HG02884 (cell line): ENCODE measurements around the gene TMPRSS6.

Source experiments
- ATAC-seq: cut with Tn5 transposase; IDR thresholded peaks from one replicate; pipeline ENCODE4 v1.9.1; 2021; ENCODE audit warnings: mild to moderate bottlenecking, moderate library complexity; ENCODE audit not compliant: unreplicated experiment

Gene TMPRSS6

GRCh38 chr22:37069719-37070118, 39.8 kb downstream of the TMPRSS6 start:
- no peak for ATAC-seq

DNA sequence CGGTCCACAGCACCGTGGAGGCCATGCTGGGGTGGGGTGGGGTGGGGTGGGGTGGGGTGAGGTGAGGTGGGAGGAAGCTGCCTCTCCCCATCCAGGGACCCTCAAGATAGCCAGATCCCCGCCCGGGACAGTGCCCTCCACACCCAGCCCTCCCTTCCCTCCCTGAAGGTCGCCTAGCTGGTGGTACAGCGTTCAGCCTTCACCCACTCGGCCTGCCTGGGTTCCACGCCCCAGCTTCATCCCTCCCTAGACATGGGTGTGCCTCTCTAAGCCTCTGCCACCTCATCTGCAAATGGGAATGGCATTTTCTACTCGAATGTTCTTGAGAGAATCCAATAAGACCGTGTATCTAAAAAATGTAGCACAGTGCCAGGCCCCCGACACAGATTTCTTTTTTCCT, 40.2 kb downstream of the TMPRSS6 start:
- ATAC-seq, result no peak

DNA sequence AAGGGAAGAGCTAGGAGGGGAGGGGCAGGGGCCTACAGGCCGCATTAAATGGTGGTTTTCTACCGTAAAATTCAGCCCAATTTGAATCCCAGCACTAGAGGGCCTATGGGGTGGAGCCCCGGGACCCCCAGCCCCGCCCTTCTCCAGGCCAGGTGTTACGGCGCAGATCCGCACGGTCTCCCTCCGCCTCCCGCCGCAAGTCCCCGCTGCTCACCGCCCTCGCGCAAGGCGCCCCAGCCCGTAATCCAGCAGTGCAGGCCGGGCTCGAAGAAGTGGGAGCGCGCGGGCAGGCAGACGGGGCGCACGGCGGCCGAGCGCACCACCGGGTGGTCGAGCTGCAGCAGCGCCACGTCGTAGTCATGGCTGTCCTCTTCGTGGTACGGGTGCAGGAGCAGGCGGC, 40.7 kb downstream of the TMPRSS6 start:
- no peak for ATAC-seq

- ATAC-seq, result no peak
Observed at GRCh38 chr22:37067428-37067827, 42.1 kb downstream of the TMPRSS6 start.

DNA sequence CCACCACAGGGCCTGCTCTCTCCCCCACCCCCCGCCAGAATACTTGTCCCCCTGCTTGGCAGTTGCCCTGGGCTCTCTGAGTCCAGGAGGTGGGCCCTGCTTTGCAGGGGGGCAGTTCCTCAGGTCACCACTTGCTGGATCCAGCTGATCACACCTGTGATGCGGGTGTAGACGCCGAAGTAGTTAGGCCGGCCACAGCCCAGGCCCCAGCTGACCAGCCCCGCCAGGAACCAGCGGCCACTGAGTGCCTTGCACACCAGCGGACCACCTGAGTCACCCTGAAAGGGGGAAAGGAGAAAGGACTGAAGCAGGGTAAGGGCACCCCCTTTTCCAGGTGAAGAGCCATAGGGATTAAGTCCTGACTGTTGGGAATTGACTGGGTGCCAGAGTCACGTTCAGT, 43.6 kb downstream of the TMPRSS6 start:
- no peak for ATAC-seq

GRCh38 chr22:37065180-37065579, 44.3 kb downstream of the TMPRSS6 start:
- no peak for ATAC-seq

DNA sequence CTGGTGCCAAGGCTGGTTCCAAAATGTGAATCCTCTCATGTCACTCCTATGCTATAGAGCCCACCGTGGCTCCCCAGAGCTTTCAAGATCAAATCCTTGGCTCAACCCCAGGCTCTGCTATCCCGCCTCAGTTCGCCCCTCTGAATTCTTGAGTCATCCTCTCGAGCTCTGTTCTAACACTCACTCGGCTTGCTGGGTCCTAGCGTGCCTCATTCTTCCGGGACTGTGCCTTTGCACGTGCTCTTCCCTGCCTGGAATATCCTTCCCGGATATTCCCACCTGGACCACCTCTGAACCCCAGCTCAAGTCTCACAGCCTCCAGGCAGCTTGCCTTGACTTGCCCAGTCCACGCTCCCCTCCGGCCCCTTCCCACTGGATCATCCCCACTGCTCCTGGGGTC, 45.0 kb downstream of the TMPRSS6 start:
- ATAC-seq, result no peak

DNA sequence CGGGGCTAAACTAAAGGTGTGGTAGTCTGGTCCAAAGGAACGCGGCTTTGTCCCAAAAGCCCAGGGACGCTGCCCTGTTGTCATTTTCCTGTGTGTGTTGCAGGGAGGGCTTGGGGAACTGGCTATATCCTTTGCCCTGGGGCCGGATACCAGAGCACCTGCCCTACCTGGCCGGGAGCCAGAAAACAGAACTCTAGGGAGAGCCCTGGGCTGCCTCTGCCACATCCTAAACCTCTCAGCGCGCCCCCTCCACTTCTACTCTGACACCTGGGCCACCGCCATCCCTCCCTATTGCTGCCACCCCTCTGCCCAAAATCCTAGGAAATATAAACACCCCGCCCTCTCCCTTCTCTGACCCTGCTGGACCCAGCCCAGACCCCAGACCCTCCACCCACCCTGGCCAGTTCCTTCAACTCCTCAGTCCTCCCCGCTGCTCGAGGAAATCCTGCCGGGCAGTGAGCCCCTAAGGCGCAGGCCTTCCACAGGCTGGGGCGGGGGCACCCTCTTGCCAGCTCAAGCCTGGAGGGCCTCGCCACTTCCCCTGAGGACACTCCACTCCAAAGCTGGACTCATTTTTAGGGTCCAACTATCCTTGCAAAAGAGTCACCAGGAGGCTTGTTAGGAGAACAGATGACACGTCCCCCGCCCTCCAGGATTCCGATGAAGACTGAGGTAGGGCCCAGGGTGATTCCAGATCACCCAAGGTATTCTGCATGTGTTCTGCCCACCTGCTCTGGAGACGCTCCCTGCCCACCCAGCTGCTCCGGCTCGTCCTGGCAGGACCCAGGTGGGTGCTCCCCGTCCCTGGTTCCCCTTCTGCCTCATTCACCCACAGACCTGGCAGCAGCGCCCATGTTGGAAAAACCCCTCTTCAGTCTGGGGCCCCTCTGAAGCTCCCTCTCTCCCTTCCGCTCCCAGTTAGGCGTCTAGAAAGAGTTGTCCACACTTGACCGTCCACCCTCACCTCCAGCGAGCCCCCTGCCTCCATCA, 45.8 kb downstream of the TMPRSS6 start:
- no peak for ATAC-seq

DNA sequence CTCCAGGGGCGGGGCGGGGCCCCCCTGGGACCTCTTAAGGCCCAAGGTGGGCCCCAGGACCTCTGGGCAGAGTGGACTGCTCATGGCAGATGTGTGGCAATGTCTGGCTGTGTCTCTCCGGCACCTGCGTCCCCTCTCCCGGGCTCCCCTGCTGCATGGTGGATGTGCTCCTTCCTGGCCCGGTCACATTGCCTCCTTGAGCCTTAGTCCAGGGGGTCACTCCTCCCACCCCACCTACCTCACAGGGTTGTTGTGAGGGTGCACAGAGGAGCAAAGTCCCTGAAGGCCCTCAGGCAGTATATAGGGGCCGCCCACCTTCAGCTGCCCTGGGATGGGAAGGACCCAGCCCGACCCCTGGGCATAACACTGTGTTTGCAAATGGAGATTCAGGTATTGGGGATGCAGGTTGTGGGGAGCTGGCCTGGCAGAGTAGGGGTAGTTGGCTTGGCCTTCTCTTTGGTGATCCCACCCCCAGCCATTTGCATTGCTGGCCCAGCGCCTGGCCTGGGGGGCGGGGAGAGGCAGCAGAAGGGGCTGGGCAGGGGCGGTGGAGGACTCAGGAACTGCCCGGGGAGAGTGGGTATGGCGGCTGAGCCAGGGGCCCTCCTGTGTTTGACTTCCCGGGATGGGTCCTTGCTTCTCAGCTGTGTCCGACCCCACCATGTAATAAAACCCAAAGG, 46.7 kb downstream of the TMPRSS6 start:
- ATAC-seq, result no peak

GRCh38 chr22:37062376-37062675, 47.2 kb downstream of the TMPRSS6 start:
- ATAC-seq, result no peak

DNA sequence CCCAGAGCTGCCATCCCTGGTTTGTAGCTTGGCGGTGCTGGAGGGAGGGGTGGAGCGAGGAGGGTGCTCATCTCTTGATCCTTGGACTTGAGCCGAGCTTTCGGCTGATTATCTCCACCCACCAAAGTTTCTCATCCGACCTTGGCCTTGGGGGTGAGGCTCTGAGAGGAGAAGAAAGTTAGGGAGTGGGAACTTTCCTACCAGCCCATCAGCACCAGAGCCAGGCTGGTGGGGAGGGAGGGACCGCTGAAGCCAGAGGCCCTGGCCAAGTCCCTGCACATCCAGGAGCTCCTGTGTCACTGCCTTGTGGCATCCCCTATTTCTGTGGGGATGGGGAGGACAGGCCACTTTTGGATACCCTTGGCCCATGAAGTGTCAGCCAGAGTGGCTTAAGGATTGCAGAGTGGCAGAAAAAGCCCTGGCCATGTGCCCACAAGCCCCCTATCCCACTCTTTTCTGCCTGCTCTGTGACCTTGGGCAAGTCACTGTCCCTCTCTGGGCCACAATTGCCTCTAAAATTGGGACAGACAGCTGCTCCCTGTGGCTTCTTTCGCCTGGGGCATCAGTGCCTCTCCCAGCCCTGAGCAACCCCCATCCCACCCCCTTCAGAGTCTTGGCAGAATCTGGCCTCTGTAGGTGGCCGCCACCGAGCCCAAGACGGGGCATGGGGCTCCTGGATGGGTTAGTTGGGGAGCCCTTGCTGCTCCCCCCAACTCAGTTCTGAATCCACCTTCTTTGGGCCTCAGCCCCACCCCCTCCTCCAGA, 47.7 kb downstream of the TMPRSS6 start:
- ATAC-seq, result no peak

GRCh38 chr22:37060801-37061610, 48.5 kb downstream of the TMPRSS6 start:
- ATAC-seq, result no peak

GRCh38 chr22:37059876-37060449, 49.5 kb downstream of the TMPRSS6 start:
- no peak for ATAC-seq

DNA sequence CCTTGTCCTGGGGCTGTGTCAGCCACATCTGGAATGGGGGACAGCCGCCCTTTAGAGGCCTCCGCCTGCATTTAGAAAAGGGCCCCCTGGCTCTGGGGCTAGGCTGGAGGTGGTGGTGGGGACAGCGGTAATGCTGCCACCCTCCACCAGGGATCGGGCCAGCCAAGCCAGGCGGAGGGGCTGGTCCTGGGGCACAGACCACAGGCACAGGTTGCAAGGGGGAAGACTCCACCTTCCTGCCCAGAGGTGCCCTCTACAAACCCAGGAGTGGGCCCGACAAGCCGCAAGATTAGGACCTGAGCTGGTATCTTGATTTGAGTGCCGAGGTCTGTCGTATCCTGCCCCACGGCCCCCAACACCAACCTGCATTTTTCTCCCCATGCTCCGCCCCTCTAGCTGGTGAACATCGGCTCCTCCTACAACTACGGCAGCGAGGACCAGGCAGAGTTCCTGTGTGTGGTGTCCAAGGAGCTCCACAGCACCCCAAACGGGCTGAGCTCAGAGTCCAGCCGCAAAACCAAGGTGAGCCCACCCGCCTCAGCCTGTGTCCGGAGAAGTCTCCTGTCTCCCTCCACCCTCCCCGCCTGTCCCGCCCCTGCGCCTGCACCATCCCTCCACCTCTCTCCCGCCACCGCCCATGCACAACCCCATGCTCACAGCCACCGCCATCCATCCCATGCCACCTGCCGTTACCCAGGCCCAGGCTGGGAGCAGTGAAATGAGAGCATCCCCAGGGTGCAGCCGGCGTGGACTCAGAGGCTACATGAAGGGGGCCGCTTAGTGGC, 50.4 kb downstream of the TMPRSS6 start:
- ATAC-seq, result no peak

DNA sequence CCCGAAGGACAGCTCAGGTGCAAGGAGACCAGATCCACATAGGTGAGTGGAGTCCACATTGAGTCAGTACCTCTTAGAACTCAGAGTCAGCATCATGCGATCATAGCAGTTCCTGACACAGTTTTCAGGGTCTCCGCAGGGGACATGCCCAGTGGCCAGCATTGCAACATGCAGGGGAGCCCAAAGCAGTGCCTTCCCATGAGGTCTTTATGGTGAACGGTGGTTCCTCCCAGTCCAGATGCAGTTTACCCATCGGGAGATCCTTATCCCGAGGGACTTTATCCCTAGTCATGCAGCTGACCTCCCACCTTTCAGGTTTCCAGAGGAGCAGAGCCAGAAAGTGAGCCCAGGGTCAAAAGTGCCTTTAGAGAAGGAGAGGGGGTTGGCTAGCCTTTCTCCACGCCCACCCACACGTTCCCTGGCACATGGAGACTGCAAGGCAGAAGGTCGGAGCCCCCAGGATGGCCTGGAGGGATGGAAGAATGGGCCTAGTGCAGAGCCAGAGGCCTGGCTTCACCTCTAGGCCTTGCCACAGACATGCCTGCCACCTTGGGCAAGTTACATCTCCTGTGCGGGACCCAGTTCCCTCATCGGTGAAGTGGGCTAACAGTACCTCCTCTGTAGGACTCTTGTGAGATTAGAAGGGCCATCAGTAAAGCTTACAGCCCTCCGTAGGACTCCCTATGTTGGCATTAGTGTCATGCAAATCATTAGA, 51.6 kb downstream of the TMPRSS6 start:
- ATAC-seq, result no peak

DNA sequence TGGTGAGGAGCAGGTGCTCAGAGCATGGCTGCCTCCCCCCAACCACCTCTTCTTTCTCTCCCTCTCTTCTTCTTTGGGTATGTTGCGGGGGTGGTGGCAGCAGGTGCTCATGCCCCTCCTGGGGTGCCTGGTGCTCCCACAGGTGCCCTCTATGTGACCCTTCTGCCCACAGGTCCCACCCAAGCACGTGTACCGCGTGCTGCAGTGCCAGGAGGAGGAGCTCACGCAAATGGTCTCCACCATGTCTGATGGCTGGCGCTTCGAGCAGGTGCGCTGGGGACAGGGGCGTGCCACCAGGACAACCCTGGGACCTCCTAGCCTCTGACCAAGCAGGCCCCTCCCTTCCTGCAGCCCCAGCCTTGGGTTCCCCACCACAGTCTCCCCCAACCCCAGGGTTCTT, 52.3 kb downstream of the TMPRSS6 start:
- no peak for ATAC-seq

DNA sequence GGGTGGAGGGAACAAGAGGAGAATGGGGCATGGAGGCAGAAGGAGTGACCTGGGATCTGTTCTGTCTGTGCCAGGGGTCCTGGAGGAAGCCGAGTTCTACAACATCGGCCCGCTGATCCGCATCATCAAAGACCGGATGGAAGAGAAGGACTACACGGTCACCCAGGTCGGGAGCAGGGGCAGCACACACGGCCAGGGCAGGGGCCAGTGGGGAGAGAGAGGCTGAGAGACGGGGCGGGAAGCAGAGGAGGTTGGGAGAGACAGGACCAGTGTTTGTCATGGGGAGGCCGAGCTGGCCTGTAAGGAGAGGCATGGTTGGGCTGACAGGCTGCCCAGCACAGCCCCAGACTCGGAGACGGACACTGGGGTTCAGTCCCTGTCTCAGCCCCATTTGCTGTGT, 53.3 kb downstream of the TMPRSS6 start:
- no peak for ATAC-seq

DNA sequence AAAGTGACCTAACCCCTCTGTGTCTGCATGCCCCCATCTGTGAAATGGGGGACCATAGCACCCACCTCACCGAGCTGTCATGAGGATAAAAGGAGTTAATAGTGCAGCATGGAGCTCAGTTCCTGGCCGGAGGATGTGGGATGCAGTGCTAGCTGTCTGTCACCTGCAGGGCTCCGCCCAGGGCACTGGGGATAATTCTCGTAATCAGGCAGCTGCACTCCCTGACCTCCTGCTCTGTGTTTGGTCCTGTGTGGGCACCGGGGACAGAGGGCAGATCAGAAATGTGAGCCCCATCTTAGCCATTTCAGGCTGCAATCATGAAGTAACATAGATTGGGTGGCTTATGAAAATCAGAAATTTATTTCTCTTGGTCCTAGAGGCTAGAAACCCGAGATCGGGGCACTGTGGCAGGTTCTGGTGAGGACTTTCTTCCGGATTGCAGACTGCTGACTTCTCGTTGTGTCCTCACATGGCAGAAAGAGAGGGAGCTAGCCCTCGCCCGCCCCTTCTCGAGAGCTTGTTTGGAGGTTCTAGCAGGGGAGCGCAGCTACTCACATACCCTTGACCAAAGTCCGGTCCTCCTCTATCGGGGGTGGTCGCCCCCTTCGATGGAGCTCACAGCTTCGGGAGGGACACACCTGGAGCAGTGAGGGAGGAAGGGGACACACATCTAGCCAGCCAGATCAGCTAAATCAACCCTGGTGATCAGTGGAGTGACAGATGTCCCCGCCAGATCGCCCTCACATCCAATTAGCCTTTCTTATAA, 54.7 kb downstream of the TMPRSS6 start:
- no peak for ATAC-seq
